ENCODE data around the gene TNFRSF4.
"Not testable (repeated sequence)": the region's sequence is repeated elsewhere in the genome, so short reads cannot be mapped to it uniquely, and the experiment has no call there.

Gene TNFRSF4

DNA sequence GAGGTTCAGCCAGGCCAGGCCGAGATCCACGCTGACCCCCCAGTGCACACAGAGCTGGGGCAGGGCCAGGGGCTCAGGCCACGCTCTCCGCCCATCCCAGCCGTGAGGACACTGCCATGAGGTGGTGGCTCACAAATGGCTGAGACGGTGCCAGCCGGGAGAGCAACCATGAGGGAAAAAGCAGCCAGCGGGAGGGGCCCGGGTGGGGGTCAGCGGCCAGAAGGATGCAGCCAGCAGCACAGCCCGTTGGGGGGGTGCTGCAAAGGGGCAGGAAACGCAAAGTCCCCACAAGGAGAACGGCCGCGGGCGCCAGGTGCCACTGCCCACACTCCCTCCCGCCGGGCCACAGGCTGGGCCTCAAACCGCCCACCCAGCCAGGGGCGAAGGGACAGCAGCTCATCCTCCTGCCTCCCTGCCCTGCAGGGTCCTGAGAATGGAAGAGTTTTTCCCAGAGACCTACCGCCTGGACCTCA, 32.0 kb downstream of the TNFRSF4 start:
- no peak for DNase-seq

DNA sequence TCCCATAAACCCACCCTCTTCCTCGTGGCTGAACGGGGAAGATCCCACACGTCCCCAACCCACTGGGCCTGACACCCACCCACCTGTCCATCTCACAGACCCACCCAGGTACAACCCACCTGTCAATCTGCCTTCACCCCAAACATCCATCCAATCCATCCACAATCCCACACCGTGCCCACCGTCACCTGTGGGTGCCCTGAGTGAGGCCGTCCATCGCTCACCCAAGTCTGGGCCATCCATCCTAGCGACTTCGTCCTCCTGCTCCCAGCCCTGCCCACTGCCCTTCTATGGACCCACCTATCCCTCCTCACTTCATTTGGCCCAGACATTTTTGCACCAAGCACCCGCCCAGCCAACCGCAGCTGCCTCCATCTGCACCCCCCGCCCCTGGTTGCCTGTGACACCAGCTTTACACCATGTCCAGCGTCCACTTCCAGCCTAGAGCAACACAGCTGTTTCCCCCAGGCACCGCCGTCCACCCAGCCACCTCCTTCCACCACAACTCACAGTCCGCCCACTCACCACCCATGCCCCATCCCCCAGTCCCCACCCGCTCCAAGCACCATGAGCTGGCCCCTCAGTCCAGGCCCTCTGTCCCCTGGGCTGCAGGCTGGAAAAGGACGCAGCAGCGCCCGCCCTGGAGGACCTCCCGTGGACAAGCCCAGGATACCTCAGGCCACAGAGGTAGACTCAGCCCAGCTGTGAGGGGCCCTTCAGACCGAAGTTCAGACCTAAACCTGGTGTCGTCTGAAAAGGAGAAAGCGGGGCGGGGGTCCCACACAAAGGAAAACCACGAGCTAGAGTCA, 32.6 kb downstream of the TNFRSF4 start:
- no peak for DNase-seq

GRCh38 chr1:1179983-1180861, 33.7 kb downstream of the TNFRSF4 start:
- peak in 1 of 5 experiments; percentile 8 for DNase-seq

GRCh38 chr1:1179346-1179982, 34.5 kb downstream of the TNFRSF4 start:
- DNase-seq = peak in 1 of 5 experiments; percentile 8

DNA sequence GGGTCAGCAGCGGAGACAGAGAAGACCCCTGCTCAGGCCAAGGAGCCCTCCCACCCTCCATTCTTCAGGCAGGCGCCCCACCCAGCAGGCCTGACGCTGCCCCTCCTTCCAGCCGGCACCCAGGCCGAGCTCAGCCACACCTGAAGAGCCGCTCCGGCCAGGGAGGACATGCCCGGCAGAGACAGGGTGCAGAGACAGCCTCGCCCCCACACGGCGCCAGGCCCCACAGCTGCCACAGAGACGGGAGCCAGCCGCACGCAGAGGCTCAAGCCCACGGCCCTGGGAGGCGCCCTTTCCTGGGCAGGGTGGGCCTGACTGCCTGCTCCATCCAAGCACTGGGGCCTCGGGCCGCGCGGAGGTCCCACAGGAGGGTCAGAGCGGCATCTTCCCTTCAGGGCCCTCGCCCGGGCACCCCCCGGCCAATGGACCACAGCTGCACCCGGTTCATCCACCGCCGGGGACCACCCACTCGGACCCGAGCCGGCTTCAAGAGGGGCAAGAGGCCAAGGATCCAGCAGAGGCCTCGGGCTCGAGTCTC, 35.1 kb downstream of the TNFRSF4 start:
- DNase-seq = no peak

DNA sequence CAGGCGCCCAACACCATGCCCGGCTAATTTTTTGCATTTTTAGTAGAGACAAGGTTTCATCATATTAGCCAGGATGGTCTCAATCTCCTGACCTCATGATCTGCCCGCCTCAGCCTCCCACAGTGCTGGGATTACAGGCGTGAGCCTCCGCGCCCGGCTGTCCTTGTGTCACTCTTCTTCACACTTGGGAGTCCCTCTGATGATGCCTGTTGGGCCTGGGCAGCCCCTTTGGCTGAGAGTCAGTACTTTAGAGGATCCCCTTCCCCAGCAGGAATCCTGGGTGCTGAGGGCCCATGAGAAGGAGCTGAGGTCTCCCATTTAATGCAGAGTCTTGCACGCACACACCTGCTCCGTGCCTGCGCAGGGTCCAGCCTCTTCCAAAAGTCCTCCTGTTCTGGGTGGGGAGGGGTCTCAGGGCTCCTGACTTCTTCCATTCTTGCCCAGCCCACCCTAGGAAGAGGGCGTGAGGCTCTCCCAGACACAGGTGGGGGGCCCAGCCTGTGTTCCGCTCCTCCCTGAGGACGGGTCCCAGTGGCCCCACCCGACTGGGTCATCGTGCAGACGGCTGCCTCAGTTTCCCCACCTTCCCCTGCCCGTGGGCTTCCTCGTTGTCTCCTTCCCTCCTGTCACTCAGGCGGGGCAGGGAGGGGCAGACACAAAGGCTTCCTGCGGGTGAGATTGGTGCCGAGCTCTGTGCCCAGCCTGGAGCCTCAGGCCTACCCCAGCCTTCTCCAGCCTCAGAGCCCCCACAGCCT, 36.3 kb downstream of the TNFRSF4 start:
- no peak for DNase-seq

- DNase-seq = no peak
Observed at GRCh38 chr1:1176931-1177330, 37.0 kb downstream of the TNFRSF4 start.

DNA sequence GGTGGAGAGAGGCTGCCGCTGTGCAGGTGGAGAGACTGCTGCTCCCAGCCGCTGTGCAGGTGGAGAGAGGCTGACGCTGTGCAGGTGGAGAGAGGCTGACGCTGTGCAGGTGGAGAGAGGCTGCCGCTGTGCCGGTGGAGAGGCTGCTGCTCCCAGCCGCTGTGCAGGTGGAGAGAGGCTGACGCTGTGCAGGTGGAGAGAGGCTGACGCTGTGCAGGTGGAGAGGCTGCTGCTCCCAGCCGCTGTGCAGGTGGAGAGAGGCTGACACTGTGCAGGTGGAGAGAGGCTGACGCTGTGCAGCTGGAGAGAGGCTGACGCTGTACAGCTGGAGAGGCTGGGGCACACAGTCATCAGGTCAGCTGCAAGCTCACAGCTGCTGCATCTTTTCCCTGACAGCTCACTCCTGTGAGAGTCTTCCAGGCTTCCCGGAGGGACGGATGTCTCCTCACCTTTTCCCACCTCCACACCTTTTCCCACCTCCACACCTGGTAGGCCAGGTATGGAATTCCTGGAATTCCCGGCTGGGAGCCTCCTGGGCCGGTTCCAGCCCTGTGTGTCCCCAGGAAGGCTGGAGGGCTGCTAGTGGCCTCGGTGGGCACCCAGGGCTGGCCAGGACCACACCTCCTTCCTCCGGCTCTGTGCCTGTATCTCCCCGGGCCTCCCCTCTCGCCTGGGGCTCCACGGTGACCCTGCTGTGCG, 37.7 kb downstream of the TNFRSF4 start:
- not testable (repeated sequence) for DNase-seq

- DNase-seq = no peak
Observed at GRCh38 chr1:1175221-1176062, 38.5 kb downstream of the TNFRSF4 start.

GRCh38 chr1:1173793-1174415, 40.0 kb downstream of the TNFRSF4 start, which contains the start of gene TTLL10:
TSS of gene TTLL10 (plus strand) at chr1:1173880. CDS start at chr1:1179216, 5,336 bp downstream.
- DNase-seq = peak in 3 of 5 experiments; percentile 40 to 55 (median 53)

DNA sequence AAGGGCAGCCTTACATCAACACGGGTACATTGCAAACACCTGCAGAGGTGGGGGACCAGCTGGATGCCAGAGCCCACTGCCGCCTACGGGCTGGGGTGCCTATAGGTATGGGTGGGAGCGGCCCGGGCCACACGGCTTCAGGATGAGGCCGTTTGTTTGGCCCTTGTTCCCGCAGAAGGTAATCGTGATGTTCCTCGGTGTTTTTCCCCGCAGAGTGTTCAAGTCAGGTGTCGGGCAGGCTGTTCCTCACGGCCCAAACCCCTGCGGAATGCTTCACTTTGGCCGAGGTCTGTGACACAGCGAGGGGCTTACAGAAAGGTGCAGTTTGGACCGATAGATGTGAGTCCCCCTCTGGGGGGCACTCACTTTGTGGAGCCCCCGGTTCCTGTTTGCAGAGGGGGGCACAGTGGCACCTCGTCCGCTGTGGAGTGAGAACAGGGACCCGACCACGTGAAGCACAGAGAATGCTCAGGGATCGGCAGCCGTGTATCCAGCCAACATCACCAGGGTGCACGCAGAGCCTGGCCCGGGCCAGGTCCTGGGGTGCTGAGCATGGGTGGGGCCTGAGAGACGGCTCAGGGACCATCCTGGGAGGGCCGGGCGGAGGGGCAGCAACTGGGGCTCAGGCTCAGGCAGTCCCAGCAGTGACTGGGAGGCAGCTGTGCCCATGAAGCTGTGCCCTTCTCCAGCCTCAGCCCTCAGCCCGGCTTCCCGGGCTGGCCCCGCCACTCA, 40.7 kb downstream of the TNFRSF4 start:
- DNase-seq = peak in 1 of 5 experiments; percentile 8

DNA sequence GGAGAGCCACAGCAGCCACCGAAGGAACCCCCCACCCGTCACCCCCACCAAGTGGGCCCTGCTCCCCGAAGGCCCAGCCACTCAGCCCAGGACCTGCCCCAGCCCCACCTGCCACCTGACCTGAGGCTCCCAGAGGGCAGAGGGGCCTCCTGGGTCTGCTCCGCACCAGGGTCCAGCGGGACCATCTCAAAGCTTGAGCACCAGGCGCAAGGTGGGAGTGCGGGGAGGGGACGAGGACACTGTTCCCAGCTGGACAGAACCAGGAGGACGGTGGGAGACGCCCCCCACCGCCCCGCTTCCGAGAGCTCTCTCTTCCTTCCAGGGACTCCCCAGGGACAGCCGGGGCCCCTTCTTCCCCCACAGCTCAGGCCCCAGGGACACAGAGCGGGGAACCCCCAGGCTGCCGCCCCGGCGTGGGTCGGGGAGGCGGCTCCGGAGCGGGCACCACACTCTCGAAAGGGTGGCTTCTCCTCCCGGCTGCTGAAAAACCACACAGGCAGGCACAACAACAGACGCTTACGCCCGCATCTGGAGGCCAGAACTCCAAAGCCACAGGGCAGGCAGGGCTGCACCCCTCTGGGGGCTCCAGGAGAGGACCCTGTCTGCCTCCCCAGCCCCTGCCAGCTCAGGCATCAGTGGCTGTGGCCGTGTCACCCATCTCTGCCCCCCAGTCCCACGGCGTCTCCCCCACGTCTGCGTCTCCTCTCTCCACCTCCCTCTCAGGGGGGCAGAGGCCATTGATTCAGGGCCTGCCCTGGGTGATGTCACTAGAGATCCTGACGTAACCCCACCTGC, 42.2 kb downstream of the TNFRSF4 start:
- DNase-seq = peak in 1 of 5 experiments; percentile 28

DNA sequence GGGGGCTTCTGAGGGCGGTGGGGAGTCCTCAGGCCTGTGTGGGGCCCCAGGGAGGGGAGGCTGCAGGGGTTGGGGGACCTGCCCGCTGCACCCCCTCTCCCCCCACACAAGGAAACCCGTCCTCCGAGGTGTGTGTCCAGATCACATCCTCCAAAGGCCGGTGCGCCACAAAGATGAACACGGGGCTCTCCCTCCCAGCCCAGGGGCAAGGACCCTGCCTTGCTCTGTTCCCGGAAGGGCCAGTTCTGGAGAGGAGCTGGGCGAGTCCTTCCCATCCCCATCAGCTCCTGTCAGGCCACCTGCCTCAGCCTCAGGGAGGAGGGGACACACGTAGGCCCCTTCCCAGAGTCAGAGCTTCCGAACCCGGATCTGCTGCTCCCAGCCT, 42.8 kb downstream of the TNFRSF4 start:
- peak in 1 of 5 experiments; percentile 6 for DNase-seq

GRCh38 chr1:1170215-1171091, 43.5 kb downstream of the TNFRSF4 start:
- no peak for DNase-seq

DNA sequence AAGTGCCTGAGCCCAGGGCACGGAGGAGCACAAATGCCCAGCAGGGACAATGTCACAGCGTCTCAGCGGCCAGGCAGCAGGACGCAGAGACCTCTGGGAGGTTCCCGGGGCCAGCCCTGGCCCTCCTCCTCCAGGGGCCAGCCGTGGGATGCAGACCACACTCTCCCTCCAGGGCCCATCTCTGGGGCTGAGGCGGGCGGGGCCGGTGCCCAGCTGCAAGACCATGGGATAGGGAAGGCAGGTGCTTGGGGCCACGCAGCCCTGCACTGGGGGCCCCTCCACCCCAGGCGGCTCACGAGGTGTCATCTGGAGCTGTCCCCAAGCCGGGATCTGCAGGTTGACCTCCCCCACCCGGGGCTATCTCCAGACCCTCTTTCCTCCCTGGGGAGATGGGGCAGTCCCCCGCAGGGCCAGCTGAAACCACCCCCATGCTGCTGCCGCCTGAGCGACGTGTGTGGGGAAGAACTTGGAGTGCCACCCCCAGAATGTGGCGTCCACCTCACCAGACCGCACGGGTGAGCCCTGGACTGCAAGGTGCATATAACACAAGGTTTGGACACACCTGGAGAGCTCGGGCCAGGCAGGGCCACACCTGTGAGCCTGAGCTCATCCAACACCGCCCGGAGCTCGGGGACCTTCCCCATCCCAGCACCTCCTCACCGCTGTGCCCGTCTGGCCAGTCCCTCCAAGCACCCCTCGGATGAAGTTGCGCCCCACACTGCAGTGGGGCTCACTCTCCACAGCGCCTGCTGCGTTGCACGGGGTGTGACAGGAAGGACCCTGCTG, 44.3 kb downstream of the TNFRSF4 start:
- no peak for DNase-seq
